ENCODE results near the gene PEX26.

Gene PEX26

GRCh38 chr22:18148293-18148965 is 70.6 kb downstream of the PEX26 start:
- no peak overlapping the region for H3K4me3 ChIP-seq (ENCODE audit: low read length)
- TF ChIP-seq CTCF (IDR thresholded peaks at IDR 0.05; ENCODE audit: insufficient read depth, low read depth, low read length, missing control alignments) = no peak
- no peak for DNase-seq (ENCODE audit: low read depth)

- no peak for DNase-seq (ENCODE audit: low read depth)
- H3K4me3 ChIP-seq (ENCODE audit: low read length) = no peak overlapping the region
- no peak for TF ChIP-seq CTCF (IDR thresholded peaks at IDR 0.05; ENCODE audit: insufficient read depth, low read depth, low read length, missing control alignments)
Observed at GRCh38 chr22:18152519-18152918, 74.7 kb downstream of the PEX26 start.

GRCh38 chr22:18154821-18155390 is 77.1 kb downstream of the PEX26 start:
- DNase-seq (ENCODE audit: low read depth) = no peak
- H3K4me3 ChIP-seq (ENCODE audit: low read length) = no peak overlapping the region
- TF ChIP-seq CTCF (IDR thresholded peaks at IDR 0.05; ENCODE audit: insufficient read depth, low read depth, low read length, missing control alignments) = no peak

Data from epithelial cell of esophagus (primary cell).